GM12878 (cell line): Measurements from ENCODE around the gene LCA5. TPM values are rescaled to one million over a fixed set of nuclear protein-coding genes. Genes with fewer than 3 reads are reported as not detected.
A peak's percentile ranks its signal among the peaks of the same experiment; 100 is the strongest.

Experiments used
- ATAC-seq: fragments of 200-7000 bp; cut with Tn5 transposase; 3 replicates; pipeline ENCODE4 v1.9.1; 2020; ENCODE audit warnings: mild to moderate bottlenecking, moderate library complexity
- BruUV-seq: library from RNA; stranded (reverse); fragments of 400-500 nt; replicated peaks from 2 replicates; lab custom pipeline; 2021; lab: Mats Ljungman, UMichigan
- CTCF ChIA-PET: fragments of 300-600 bp; sonication (Branson Sonifier 250); formaldehyde crosslinking; extraction: SDS; loops from one replicate; lab custom pipeline; 2021; ENCODE audit warnings: inconsistent platforms; lab: Yijun Ruan, JAX
- POLR2A ChIA-PET: fragments of 350-600 bp; formaldehyde crosslinking; extraction: SDS; loops from one replicate; lab custom pipeline; 2021; ENCODE audit warnings: inconsistent platforms; lab: Charles Lee
- RAD21 ChIA-PET: fragments of 300-600 bp; sonication (Branson Sonifier 250); formaldehyde crosslinking; loops from one replicate; lab custom pipeline; 2023; ENCODE audit warnings: antibody characterized with exemption; ENCODE audit not compliant: unreplicated experiment; lab: Charles Lee
- SMC1A ChIA-PET: fragments of 300-600 bp; sonication (Branson Sonifier 250); formaldehyde crosslinking; loops from one replicate; lab custom pipeline; 2023; ENCODE audit not compliant: unreplicated experiment, uncharacterized antibody; lab: Charles Lee
- DNase-seq: peaks from one replicate; pipeline ENCODE4 v3.0.0-alpha.2; 2011; ENCODE audit warnings: low read depth, low spot score
- FAIRE-seq: peaks from 3 replicates; lab custom pipeline; 2011; peaks lifted over from hg19 to GRCh38; lab: Jason Lieb, UNC
- H2AFZ ChIP-seq: 2 replicates; pipeline ENCODE4 v1.6.0; 2011; ENCODE audit warnings: low read depth, low read length, control low read depth; ENCODE audit not compliant: control insufficient read depth
- H3K27ac ChIP-seq: 2 replicates; pipeline ENCODE4 v1.5.1; 2011; ENCODE audit warnings: control low read depth; ENCODE audit not compliant: control insufficient read depth, insufficient read depth
- H3K27me3 ChIP-seq, 2 experiments: replicated peaks in 1 of 2; 2 replicates each; pipeline versions ENCODE4 v1.6.0 to v1.6.1; 2011; ENCODE audit warnings: low read length in 1 of 2; ENCODE audit not compliant: control insufficient read depth in 2 of 2, insufficient read depth in 2 of 2
- H3K36me3 ChIP-seq, 2 experiments: 2 replicates each; pipeline ENCODE4 v1.5.1; 2011; ENCODE audit warnings: low read length in 1 of 2; ENCODE audit not compliant: control insufficient read depth in 2 of 2, insufficient read depth in 2 of 2
- H3K4me1 ChIP-seq: 2 replicates; pipeline ENCODE4 v1.6.1; 2011; ENCODE audit warnings: mild to moderate bottlenecking, low read length, moderate library complexity, mixed read lengths; ENCODE audit not compliant: control insufficient read depth, insufficient read depth
- H3K4me2 ChIP-seq: 2 replicates; pipeline ENCODE4 v1.6.0; 2011; ENCODE audit warnings: control low read depth; ENCODE audit not compliant: control insufficient read depth, insufficient read depth
- H3K4me3 ChIP-seq: fragments of 200-600 bp; sonication (generic); 2 replicates; pipeline ENCODE4 v1.5.1; 2016
- H3K79me2 ChIP-seq: 2 replicates; pipeline ENCODE4 v1.6.0; 2011; ENCODE audit warnings: low read length; ENCODE audit not compliant: control insufficient read depth, insufficient read depth
- H3K9ac ChIP-seq: 2 replicates; pipeline ENCODE4 v1.8.0; 2011; ENCODE audit warnings: low read length, control low read depth, mixed read lengths; ENCODE audit not compliant: control insufficient read depth, insufficient read depth
- H3K9me3 ChIP-seq: replicated peaks from 3 replicates; pipeline ENCODE4 v1.5.1; 2011; ENCODE audit warnings: mild to moderate bottlenecking, low read length; ENCODE audit not compliant: control insufficient read depth, insufficient read depth
- H4K20me1 ChIP-seq: 2 replicates; pipeline ENCODE4 v1.6.0; 2011; ENCODE audit not compliant: control insufficient read depth, insufficient read depth
- ASH2L ChIP-seq: fragments of 300-600, 200-600 bp; sonication (generic); IDR thresholded peaks from 2 replicates; pipeline ENCODE4 v1.6.1; 2017; ENCODE audit warnings: low read depth, mild to moderate bottlenecking, borderline replicate concordance
- ATF7 ChIP-seq: fragments of 450-650 bp; IDR thresholded peaks from 2 replicates; pipeline ENCODE4 v1.6.1; 2016; ENCODE audit warnings: low read depth, mild to moderate bottlenecking
- CEBPB ChIP-seq, 2 experiments: fragments of 150-350 bp in 1 of 2; IDR thresholded peaks; 2 replicates each; pipeline ENCODE4 v1.6.1; 2012 to 2014; ENCODE audit warnings: low read depth in 2 of 2, low read length in 2 of 2, borderline replicate concordance in 1 of 2, inconsistent platforms in 1 of 2
- CHD1 ChIP-seq: IDR thresholded peaks from 2 replicates; pipeline ENCODE4 v1.6.1; 2012; ENCODE audit warnings: low read depth, low read length, improper control_type of control experiment
- DPF2 ChIP-seq: fragments of 450-650 bp; IDR thresholded peaks from 2 replicates; pipeline ENCODE4 v1.6.1; 2017; ENCODE audit warnings: mild to moderate bottlenecking
- E2F8 ChIP-seq: fragments of 450-650 bp; IDR thresholded peaks from 2 replicates; pipeline ENCODE4 v1.6.1; 2018; ENCODE audit warnings: mild to moderate bottlenecking, low read depth, moderate library complexity; ENCODE audit not compliant: partially characterized antibody
- ETV6 ChIP-seq, 2 experiments: fragments of 450-650 bp in 1 of 2; IDR thresholded peaks in 1 of 2; conservative IDR thresholded peaks in 1 of 2; 2 replicates each; pipeline ENCODE4 v1.6.1; 2014; ENCODE audit warnings: antibody characterized with exemption in 1 of 2, borderline replicate concordance in 1 of 2, low read depth in 1 of 2, mild to moderate bottlenecking in 1 of 2, moderate library complexity in 1 of 2
- GABPA ChIP-seq: IDR thresholded peaks from 2 replicates; pipeline ENCODE4 v1.6.1; 2014; ENCODE audit warnings: antibody characterized with exemption, low read depth, mild to moderate bottlenecking, inconsistent platforms
- HDAC6 ChIP-seq: fragments of 200-600 bp; sonication (generic); IDR thresholded peaks from one replicate; pipeline ENCODE4 v1.8.0; 2017; ENCODE audit warnings: antibody characterized with exemption; ENCODE audit not compliant: unreplicated experiment
- HDGF ChIP-seq: fragments of 450-650 bp; IDR thresholded peaks from 2 replicates; pipeline ENCODE4 v1.6.1; 2016; ENCODE audit warnings: antibody characterized with exemption
- NFYA ChIP-seq: IDR thresholded peaks from 2 replicates; pipeline ENCODE4 v1.6.1; 2011; ENCODE audit warnings: low read depth, mild to moderate bottlenecking, low read length, improper control_type of control experiment, borderline replicate concordance
- POLR2AphosphoS5 ChIP-seq: IDR thresholded peaks from 2 replicates; pipeline ENCODE4 v1.6.1; 2011; ENCODE audit warnings: mild to moderate bottlenecking, low read length, inconsistent platforms
- RELA ChIP-seq: fragments of 450-650 bp; IDR thresholded peaks from 2 replicates; pipeline ENCODE4 v1.8.0; 2014; ENCODE audit warnings: borderline replicate concordance; ENCODE audit not compliant: partially characterized antibody
- RELB ChIP-seq: fragments of 450-650 bp; IDR thresholded peaks from 2 replicates; pipeline ENCODE4 v1.6.1; 2017; ENCODE audit warnings: low read depth, mild to moderate bottlenecking, moderate library complexity
- SUZ12 ChIP-seq: fragments of 200-600 bp; sonication (generic); IDR thresholded peaks from one replicate; pipeline ENCODE4 v1.6.1; 2018; ENCODE audit warnings: antibody characterized with exemption, mild to moderate bottlenecking; ENCODE audit not compliant: unreplicated experiment
- TAF1 ChIP-seq: IDR thresholded peaks from 2 replicates; pipeline ENCODE4 v1.6.1; 2011; ENCODE audit warnings: mild to moderate bottlenecking, low read depth, low read length, borderline replicate concordance
- TCF7 ChIP-seq: IDR thresholded peaks from 2 replicates; pipeline ENCODE4 v1.6.1; 2014; ENCODE audit warnings: antibody characterized with exemption, borderline replicate concordance
- YBX1 ChIP-seq: fragments of 450-650 bp; IDR thresholded peaks from 2 replicates; pipeline ENCODE4 v1.6.1; 2016; ENCODE audit warnings: antibody characterized with exemption
- ZNF274 ChIP-seq: IDR thresholded peaks from one replicate; pipeline ENCODE4 v1.8.0; 2011; ENCODE audit not compliant: insufficient read length, insufficient read depth
- ZNF384 ChIP-seq: IDR thresholded peaks from 2 replicates; pipeline ENCODE4 v1.6.1; 2012; ENCODE audit warnings: low read depth, mild to moderate bottlenecking, low read length, improper control_type of control experiment, borderline replicate concordance
- ZNF622 ChIP-seq: fragments of 450-650 bp; IDR thresholded peaks from 2 replicates; pipeline ENCODE4 v1.6.1; 2017; ENCODE audit warnings: mild to moderate bottlenecking, inconsistent platforms
- WGBS: methylation state at CpG from one replicate; pipeline ENCODE4 v1.1.6; 2016; ENCODE audit warnings: low lambda C conversion rate; ENCODE audit not compliant: insufficient replicate concordance, insufficient coverage; ENCODE audit errors: missing lambda C conversion rate; 5-methylcytosine and 5-hydroxymethylcytosine counted together
- in situ Hi-C: fragments of 300-500 bp; cut with MboI; formaldehyde crosslinking; loops from 9 replicates; pipeline ENCODE4 v1.14.3; 2018; ENCODE audit warnings: mixed read lengths
- intact Hi-C: fragments of 100-400 bp; cut with micrococcal nuclease; formaldehyde crosslinking; loops from one replicate; pipeline ENCODE4 v1.14.2; 2022; ENCODE audit not compliant: unreplicated experiment
- polyA plus RNA-seq, 11 experiments: library from polyadenylated mRNA; depleted of rRNA in 4 of 11; unstranded in 6 of 11; stranded (reverse) in 5 of 11; fragments of >200 nt; fragmentation: Nextera tagmentation in 4 of 11; fragmentation: Illumina TruSeq in 1 of 11; extraction: Ambion mirVana in 4 of 11; extraction: Trizol in 1 of 11; gene quantifications; 1 replicate in 1 of 11; 2 replicates in 10 of 11; pipeline versions ENCODE4 v1.2.1 to v1.2.3, GENCODE V29; 2011 to 2016; ENCODE audit warnings: inconsistent platforms in 2 of 11, missing spikeins in 2 of 11, low read depth in 1 of 11
- total RNA-seq, 4 experiments: library from RNA; depleted of rRNA in 3 of 4; stranded (reverse); fragments of >200 nt in 3 of 4; fragmentation: Illumina TruSeq in 1 of 4; extraction: Trizol in 1 of 4; gene quantifications; 2 replicates each; pipeline versions ENCODE4 v1.2.1 to v1.2.3, GENCODE V29; 2013 to 2021

LCA5 gene
- total and polyA plus RNA-seq, 10 of the 15 experiments (the other 5 are each of a cell fraction or from before 2014, with no cell fraction given) = 0.13 to 0.45 (median 0.27) TPM

- under 1% methylated on average over 7 of the region's 7 CpGs for WGBS
- no peaks in the 10 kb centered on the region for H3K27me3 ChIP-seq
- ChIA-PET SMC1A (interaction anchor here (0.7 to 1.9 kb wide), 17 partner anchors 8 to 703 kb away, joined by 3 to 12 read pairs (median 4); partner anchors contain the start of gene LCA5), POLR2A (interaction anchor here (1.3 kb wide), 1 partner anchor 8 kb away, joined by 4 read pairs; the partner anchor contains the start of gene LCA5), CTCF (interaction anchor here (0.6 to 2.6 kb wide), 7 partner anchors 9 to 294 kb away, joined by 3 to 15 read pairs (median 4); partner anchors contain the start of gene LCA5), RAD21 (interaction anchor here (0.6 to 1.8 kb wide), 9 partner anchors 10 to 675 kb away, joined by 3 to 8 read pairs (median 3); no protein-coding TSS in a partner anchor)
- H4K20me1 ChIP-seq = no peaks in the 10 kb centered on the region
- H3K4me3 ChIP-seq = peak overlapping the region; percentile 26; the same call in 1 of the 2 replicates
- DNase-seq = peak; percentile 74
- intact Hi-C loops = loop anchor here (5.0 to 10.0 kb wide), 3 partner anchors 208 to 680 kb away; partner anchors contain the start of genes HMGN3 and IRAK1BP1
- ATAC-seq = peak; percentile 91
- H3K79me2 ChIP-seq = no peaks in the 10 kb centered on the region
- H3K9ac ChIP-seq = peak overlapping the region; percentile 12
- no TSS peak for BruUV-seq
- peak overlapping the region; percentile 82 for H3K4me2 ChIP-seq
- H3K4me1 ChIP-seq = peaks cover 21% of the 10 kb centered on the region
- H3K9me3 ChIP-seq = no peaks in the 10 kb centered on the region
- in situ Hi-C loops = no loop called here
- no peaks in the 10 kb centered on the region for H3K36me3 ChIP-seq
- peak overlapping the region; percentile 75 for H3K27ac ChIP-seq
- peak; percentile 100 for FAIRE-seq
- H2AFZ ChIP-seq = peak overlapping the region; percentile 66
- no peak for TF ChIP-seq RELA
- peak; percentile 88 for TF ChIP-seq ATF7
- TF ChIP-seq HDAC6 = no peak
- peak; percentile 92; the same call in 1 of the 2 replicates for TF ChIP-seq CHD1
- no peak for TF ChIP-seq ZNF622
- peak; percentile 61; the same call in 1 of the 2 replicates for TF ChIP-seq RELB
- no peak for TF ChIP-seq ASH2L
- 0 out of 2 replicates have a peak, but pooled peaks have one; percentile 47 for TF ChIP-seq POLR2AphosphoS5
- no peak for TF ChIP-seq CEBPB (IDR thresholded peaks at IDR 0.05; ENCODE audit: borderline replicate concordance in 1 of 2, low read depth in 2 of 2, low read length in 2 of 2)
- 0 out of 2 replicates have a peak, but pooled peaks have one; percentile 29 for TF ChIP-seq GABPA
- no peak for TF ChIP-seq ETV6 (conservative IDR thresholded peaks at IDR 0.05 in 1 of 2, IDR thresholded peaks at IDR 0.05 in 1 of 2; ENCODE audit: borderline replicate concordance in 1 of 2, low read depth in 1 of 2)
- no peak for TF ChIP-seq E2F8
- TF ChIP-seq DPF2 = peak; percentile 17; the same call in 1 of the 2 replicates
- TF ChIP-seq ZNF384 = no peak
- no peak for TF ChIP-seq SUZ12
- no peak for TF ChIP-seq TCF7
- TF ChIP-seq TAF1 = no peak
- TF ChIP-seq NFYA = no peak
- TF ChIP-seq ZNF274 = no peak
- TF ChIP-seq HDGF = 0 out of 2 replicates have a peak, but pooled peaks have one; percentile 20
- no peak for TF ChIP-seq YBX1
These were observed 7.8 kb upstream of the LCA5 start for GRCh38 chr6:79544939-79545450.
